ENCODE data around the gene RFWD3.

DNA sequence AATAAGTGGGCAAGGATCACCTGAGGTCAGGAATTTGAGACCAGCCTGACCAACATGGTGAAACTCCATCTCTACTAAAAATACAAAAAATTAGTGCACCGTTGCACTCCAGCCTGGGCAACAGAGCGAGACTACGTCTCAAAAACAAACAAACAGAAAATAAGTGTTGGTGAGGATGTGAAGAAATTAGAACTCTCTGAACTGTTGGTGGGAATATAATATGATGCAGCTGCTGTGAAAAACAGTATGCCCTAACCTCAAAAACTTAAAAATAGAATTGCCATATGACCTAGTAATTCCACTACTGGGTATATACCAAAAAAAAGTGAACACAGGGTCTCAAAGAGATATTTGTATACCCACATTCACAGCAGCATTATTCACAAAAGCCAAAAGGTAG, 85.8 kb downstream of the RFWD3 start:
- TF ChIP-seq TAF1 (IDR thresholded peaks at IDR 0.05; ENCODE audit: borderline replicate concordance, insufficient read depth, low read length): no peak
- TF ChIP-seq, protein P1, sequence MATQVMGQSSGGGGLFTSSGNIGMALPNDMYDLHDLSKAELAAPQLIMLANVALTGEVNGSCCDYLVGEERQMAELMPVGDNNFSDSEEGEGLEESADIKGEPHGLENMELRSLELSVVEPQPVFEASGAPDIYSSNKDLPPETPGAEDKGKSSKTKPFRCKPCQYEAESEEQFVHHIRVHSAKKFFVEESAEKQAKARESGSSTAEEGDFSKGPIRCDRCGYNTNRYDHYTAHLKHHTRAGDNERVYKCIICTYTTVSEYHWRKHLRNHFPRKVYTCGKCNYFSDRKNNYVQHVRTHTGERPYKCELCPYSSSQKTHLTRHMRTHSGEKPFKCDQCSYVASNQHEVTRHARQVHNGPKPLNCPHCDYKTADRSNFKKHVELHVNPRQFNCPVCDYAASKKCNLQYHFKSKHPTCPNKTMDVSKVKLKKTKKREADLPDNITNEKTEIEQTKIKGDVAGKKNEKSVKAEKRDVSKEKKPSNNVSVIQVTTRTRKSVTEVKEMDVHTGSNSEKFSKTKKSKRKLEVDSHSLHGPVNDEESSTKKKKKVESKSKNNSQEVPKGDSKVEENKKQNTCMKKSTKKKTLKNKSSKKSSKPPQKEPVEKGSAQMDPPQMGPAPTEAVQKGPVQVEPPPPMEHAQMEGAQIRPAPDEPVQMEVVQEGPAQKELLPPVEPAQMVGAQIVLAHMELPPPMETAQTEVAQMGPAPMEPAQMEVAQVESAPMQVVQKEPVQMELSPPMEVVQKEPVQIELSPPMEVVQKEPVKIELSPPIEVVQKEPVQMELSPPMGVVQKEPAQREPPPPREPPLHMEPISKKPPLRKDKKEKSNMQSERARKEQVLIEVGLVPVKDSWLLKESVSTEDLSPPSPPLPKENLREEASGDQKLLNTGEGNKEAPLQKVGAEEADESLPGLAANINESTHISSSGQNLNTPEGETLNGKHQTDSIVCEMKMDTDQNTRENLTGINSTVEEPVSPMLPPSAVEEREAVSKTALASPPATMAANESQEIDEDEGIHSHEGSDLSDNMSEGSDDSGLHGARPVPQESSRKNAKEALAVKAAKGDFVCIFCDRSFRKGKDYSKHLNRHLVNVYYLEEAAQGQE (IDR thresholded peaks at IDR 0.05; ENCODE audit: insufficient read depth in 1 of 2, low read depth in 2 of 2, low read length in 2 of 2): no peak
- TF ChIP-seq FOXP2 (optimal IDR thresholded peaks at IDR 0.05; ENCODE audit: borderline replicate concordance, extremely low read depth, extremely low read length, insufficient read depth): no peak
- TF ChIP-seq POLR2AphosphoS5 (IDR thresholded peaks at IDR 0.05; ENCODE audit: low read depth, low read length): no peak

All from PFSK-1 (cell line).